K562 (cell line): Measurements from ENCODE around the gene SLC27A2. TPM values are rescaled to one million over a fixed set of nuclear protein-coding genes. Genes with fewer than 3 reads are reported as not detected.

Experiments used
- BCL6 ChIP-seq: fragments of 250-450 bp; sonication (Bioruptor Pico); IDR thresholded peaks from 2 replicates; pipeline ENCODE4 v1.4.0; 2020
- CTBP1 ChIP-seq: fragments of 450-650 bp; IDR thresholded peaks from 2 replicates; pipeline ENCODE4 v1.6.1; 2016; ENCODE audit warnings: borderline replicate concordance
- CTCF ChIP-seq, 3 experiments: IDR thresholded peaks in 2 of 3; conservative IDR thresholded peaks in 1 of 3; 2 replicates each; pipeline ENCODE4 v1.5.1; 2011 to 2012; ENCODE audit warnings: low read length in 3 of 3, mild to moderate bottlenecking in 3 of 3, control low read depth in 2 of 3, improper control_type of control experiment in 1 of 3, inconsistent platforms in 1 of 3, low read depth in 1 of 3, mixed read lengths in 1 of 3, moderate library complexity in 1 of 3; ENCODE audit not compliant: insufficient read depth in 2 of 3
- DEAF1 ChIP-seq: fragments of 450-650 bp; formaldehyde crosslinking; IDR thresholded peaks from 2 replicates; pipeline ENCODE4 v1.4.0; 2020; ENCODE audit warnings: mild to moderate bottlenecking, moderate library complexity
- FOXM1 ChIP-seq, 2 experiments: fragments of 450-650 bp in 1 of 2; sonication (generic) in 1 of 2; formaldehyde crosslinking in 1 of 2; IDR thresholded peaks; 2 replicates each; pipeline versions ENCODE4 v1.6.1 to v1.9.0; 2017 to 2022; ENCODE audit warnings: low read depth in 2 of 2, mild to moderate bottlenecking in 2 of 2, missing genetic modification reagents in 1 of 2, moderate library complexity in 1 of 2
- GATA2 ChIP-seq: sonication (generic); formaldehyde crosslinking; IDR thresholded peaks from 2 replicates; pipeline ENCODE4 v1.4.0; 2020; ENCODE audit warnings: mild to moderate bottlenecking, missing genetic modification reagents
- HEY1 ChIP-seq: fragments of 250-450 bp; sonication (Bioruptor Pico); IDR thresholded peaks from 2 replicates; pipeline ENCODE4 v1.5.0; 2020; ENCODE audit warnings: mild to moderate bottlenecking, moderate library complexity, borderline replicate concordance
- MAFF ChIP-seq: IDR thresholded peaks from 2 replicates; pipeline ENCODE4 v1.6.1; 2012; ENCODE audit warnings: low read length, improper control_type of control experiment
- MTF1 ChIP-seq: fragments of 250-450 bp; sonication (Bioruptor Pico); IDR thresholded peaks from 2 replicates; pipeline ENCODE4 v1.9.0; 2021; ENCODE audit warnings: moderate library complexity, mild to moderate bottlenecking, inconsistent platforms, borderline replicate concordance
- NR1H2 ChIP-seq: sonication (generic); formaldehyde crosslinking; IDR thresholded peaks from 2 replicates; pipeline ENCODE4 v1.4.0; 2020; ENCODE audit warnings: mild to moderate bottlenecking, missing genetic modification reagents
- NR2F6 ChIP-seq: fragments of 450-650 bp; formaldehyde crosslinking; IDR thresholded peaks from 2 replicates; pipeline ENCODE4 v1.4.0; 2020; ENCODE audit warnings: mild to moderate bottlenecking
- PRPF4 ChIP-seq: fragments of 200-400 bp; formaldehyde crosslinking; IDR thresholded peaks from one replicate; pipeline ENCODE4 v1.6.1; 2017; ENCODE audit warnings: low read length, low read depth, mild to moderate bottlenecking; ENCODE audit not compliant: insufficient read depth, poor library complexity, severe bottlenecking
- RCOR1 ChIP-seq, 2 experiments: IDR thresholded peaks; 2 replicates each; pipeline ENCODE4 v1.6.1; 2012; ENCODE audit warnings: low read depth in 2 of 2, low read length in 2 of 2, borderline replicate concordance in 1 of 2, improper control_type of control experiment in 1 of 2
- SETDB1 ChIP-seq: IDR thresholded peaks from one replicate; pipeline ENCODE4 v1.6.1; 2012; ENCODE audit warnings: low read length, control low read depth, inconsistent platforms
- STAG1 ChIP-seq: sonication (generic); formaldehyde crosslinking; IDR thresholded peaks from 2 replicates; pipeline ENCODE4 v1.5.0; 2020; ENCODE audit warnings: missing genetic modification reagents, borderline replicate concordance
- ZBTB43 ChIP-seq: sonication (generic); formaldehyde crosslinking; IDR thresholded peaks from 2 replicates; pipeline ENCODE4 v1.8.0; 2023; ENCODE audit warnings: mild to moderate bottlenecking, missing genetic modification reagents
- ZKSCAN3 ChIP-seq: fragments of 250-450 bp; sonication (Bioruptor Pico); IDR thresholded peaks from 2 replicates; pipeline ENCODE4 v1.4.0; 2020
- ZKSCAN8 ChIP-seq: fragments of 200-800 bp; sonication (Bioruptor generic); IDR thresholded peaks from 2 replicates; pipeline ENCODE4 v1.6.1; 2016; ENCODE audit warnings: missing genetic modification characterization, missing compliant biosample characterization
- ZNF280A ChIP-seq: fragments of 450-650 bp; IDR thresholded peaks from 2 replicates; pipeline ENCODE4 v1.6.1; 2018; ENCODE audit warnings: mild to moderate bottlenecking, low read depth; ENCODE audit not compliant: partially characterized antibody
- ZNF347 ChIP-seq: fragments of 450-650 bp; formaldehyde crosslinking; IDR thresholded peaks from 2 replicates; pipeline ENCODE4 v1.4.0; 2020; ENCODE audit warnings: low read depth, mild to moderate bottlenecking, moderate library complexity
- ZNF695 ChIP-seq: fragments of 450-650 bp; formaldehyde crosslinking; IDR thresholded peaks from 2 replicates; pipeline ENCODE4 v1.4.0; 2020; ENCODE audit warnings: mild to moderate bottlenecking, moderate library complexity
- ZNF764 ChIP-seq: fragments of 250-450 bp; sonication (Bioruptor Pico); IDR thresholded peaks from 2 replicates; pipeline ENCODE4 v1.4.0; 2020; ENCODE audit warnings: low read depth, mild to moderate bottlenecking, moderate library complexity
- ZNF766 ChIP-seq: fragments of 200-800 bp; sonication (Bioruptor generic); conservative IDR thresholded peaks from 2 replicates; pipeline ENCODE4 v1.6.1; 2016; ENCODE audit warnings: missing genetic modification characterization, missing compliant biosample characterization
- polyA plus RNA-seq, 8 experiments: library from polyadenylated mRNA; depleted of rRNA in 4 of 8; stranded (reverse) in 5 of 8; unstranded in 3 of 8; fragments of >200 nt; fragmentation: Nextera tagmentation in 2 of 8; fragmentation: Illumina TruSeq in 1 of 8; extraction: Ambion mirVana in 2 of 8; extraction: Trizol in 1 of 8; gene quantifications; 2 replicates each; pipeline versions ENCODE4 v1.2.1 to v1.2.3, GENCODE V29; 2011 to 2014; ENCODE audit warnings: inconsistent platforms in 1 of 8, missing spikeins in 1 of 8
- total RNA-seq, 7 experiments: library from RNA; depleted of rRNA in 6 of 7; stranded (reverse); fragments of >200 nt in 6 of 7; fragmentation: Illumina TruSeq in 2 of 7; extraction: Trizol in 2 of 7; gene quantifications; 2 replicates each; pipeline versions ENCODE4 v1.2.1 to v1.2.3, GENCODE V29; 2011 to 2021; ENCODE audit warnings: low replicate concordance in 1 of 7

Gene SLC27A2
- total and polyA plus RNA-seq, 9 of the 15 experiments (the other 6 are each of a cell fraction or from before 2014, with no cell fraction given): 4.9 to 38.0 (median 22.7) TPM

- TF ChIP-seq ZNF764 (CRISPR knock-in tag) (no peak), ZBTB43 (CRISPR knock-in tag) (no peak), RCOR1 (IDR thresholded peaks at IDR 0.05; ENCODE audit: borderline replicate concordance in 1 of 2, low read depth in 2 of 2, low read length in 2 of 2) (peak in 1 of 2 experiments; percentile 19; a peak in 1 of 4 replicates), GATA2 (CRISPR knock-in tag) (no peak), NR1H2 (CRISPR knock-in tag) (no peak), ZNF280A (no peak), ZKSCAN8 (CRISPR knock-in tag) (no peak), PRPF4 (no peak), SETDB1 (no peak), ZNF695 (CRISPR knock-in tag) (no peak), DEAF1 (peak; percentile 84), MTF1 (no peak), ZNF766 (CRISPR knock-in tag) (0 out of 2 replicates have a peak, but pooled peaks have one; percentile 20), ZKSCAN3 (no peak), CTCF (IDR thresholded peaks at IDR 0.05 in 2 of 3, conservative IDR thresholded peaks at IDR 0.05 in 1 of 3; ENCODE audit: insufficient read depth in 2 of 3, low read depth in 1 of 3, low read length in 3 of 3) (peak; percentile 79 to 92 (median 82)), ZNF347 (CRISPR knock-in tag) (no peak), MAFF (no peak), BCL6 (no peak), FOXM1 (IDR thresholded peaks at IDR 0.05; ENCODE audit: low read depth) (no peak), FOXM1 (CRISPR knock-in tag; IDR thresholded peaks at IDR 0.05; ENCODE audit: low read depth) (no peak), STAG1 (peak; percentile 53; the same call in 1 of the 2 replicates), HEY1 (CRISPR knock-in tag) (no peak), CTBP1 (no peak), NR2F6 (CRISPR knock-in tag) (no peak)
Measured at GRCh38 chr15:50148362-50148963, 33.5 kb upstream of the SLC27A2 start (continued).
